Activated CD8-positive, alpha-beta memory T cell treated with anti-CD3 and anti-CD28 coated beads for 4 hours (primary cell): ENCODE results near the gene CSAD.
"Not testable (repeated sequence)": the region's sequence is repeated elsewhere in the genome, so short reads cannot be mapped to it uniquely, and the experiment has no call there.

ENCODE experiments used
- DNase-seq, 2 donors: peaks; one replicate each; pipeline ENCODE4 v3.0.0-alpha.2; 2020; ENCODE audit warnings: low read depth in 2 of 2

Gene CSAD

GRCh38 chr12:53179687-53180219, 972 bp downstream of the CSAD start:
- DNase-seq = no peak

- not testable (repeated sequence) for DNase-seq
Observed at GRCh38 chr12:53178803-53179202, 1.9 kb downstream of the CSAD start.

GRCh38 chr12:53177447-53177846, 3.3 kb downstream of the CSAD start:
- not testable (repeated sequence) for DNase-seq

GRCh38 chr12:53176750-53177149, 4.0 kb downstream of the CSAD start:
- no peak for DNase-seq

- DNase-seq = no peak
Observed at GRCh38 chr12:53174881-53175491, 5.7 kb downstream of the CSAD start.

GRCh38 chr12:53173085-53173715, 7.5 kb downstream of the CSAD start:
- DNase-seq = no peak

GRCh38 chr12:53172352-53172751, 8.4 kb downstream of the CSAD start:
- no peak for DNase-seq

GRCh38 chr12:53171725-53172329, 8.9 kb downstream of the CSAD start:
- DNase-seq = no peak

GRCh38 chr12:53170876-53171724, 9.6 kb downstream of the CSAD start:
- DNase-seq = no peak

- DNase-seq = no peak
Observed at GRCh38 chr12:53170215-53170614, 10.5 kb downstream of the CSAD start.

- DNase-seq = no peak
Observed at GRCh38 chr12:53169644-53170043, 11.1 kb downstream of the CSAD start.

- DNase-seq = no peak
Observed at GRCh38 chr12:53166837-53167236, 13.9 kb downstream of the CSAD start.

- DNase-seq = not testable (repeated sequence)
Observed at GRCh38 chr12:53163008-53163407, 17.7 kb downstream of the CSAD start.

- no peak for DNase-seq
Observed at GRCh38 chr12:53161119-53161911, 19.4 kb downstream of the CSAD start.

- no peak for DNase-seq
Observed at GRCh38 chr12:53160673-53161072, 20.1 kb downstream of the CSAD start.

- DNase-seq = no peak
Observed at GRCh38 chr12:53160000-53160399, 20.7 kb downstream of the CSAD start.

GRCh38 chr12:53159195-53159839, 21.4 kb downstream of the CSAD start:
- peak; percentile 78 to 83 for DNase-seq

- no peak for DNase-seq
Observed at GRCh38 chr12:53152390-53152789, 28.3 kb downstream of the CSAD start.

- DNase-seq = no peak
Observed at GRCh38 chr12:53151039-53151438, 29.7 kb downstream of the CSAD start.

GRCh38 chr12:53147653-53148052, 33.1 kb downstream of the CSAD start:
- no peak for DNase-seq

- DNase-seq = no peak
Observed at GRCh38 chr12:53147181-53147580, 33.5 kb downstream of the CSAD start.
